Measurements from ENCODE around the gene CCDC8.

GRCh38 chr19:46420056-46420455, 6.7 kb upstream of the CCDC8 start:
- no peak for TF ChIP-seq CTCF (conservative IDR thresholded peaks at IDR 0.05; ENCODE audit: low read depth, low read length)
- no peak for TF ChIP-seq EZH2 (IDR thresholded peaks at IDR 0.05; ENCODE audit: borderline replicate concordance, low read depth, low read length, poor library complexity, severe bottlenecking)

All from A673 (cell line).